Kidney epithelial cell (primary cell): Measurements from ENCODE around the gene RAD50. TPM values are rescaled to one million over a fixed set of nuclear protein-coding genes. Genes with fewer than 3 reads are reported as not detected.
"Not testable (repeated sequence)": the region's sequence is repeated elsewhere in the genome, so short reads cannot be mapped to it uniquely, and the experiment has no call there.

Experiments
- DNase-seq: peaks from one replicate; pipeline ENCODE4 v3.0.0-alpha.2; 2010; ENCODE audit warnings: low read depth
- H3K27me3 ChIP-seq: 2 replicates; pipeline ENCODE4 v1.6.0; 2011; ENCODE audit warnings: low read length; ENCODE audit not compliant: control insufficient read depth, insufficient read depth
- H3K36me3 ChIP-seq: 2 replicates; pipeline ENCODE4 v1.5.1; 2011; ENCODE audit warnings: low read length; ENCODE audit not compliant: control insufficient read depth, insufficient read depth
- H3K4me3 ChIP-seq: 2 replicates; pipeline ENCODE4 v1.5.1; 2011; ENCODE audit warnings: low read depth, mild to moderate bottlenecking, control low read depth, low read length
- CTCF ChIP-seq: IDR thresholded peaks from 2 replicates; pipeline ENCODE4 v1.5.1; 2011; ENCODE audit warnings: mild to moderate bottlenecking, moderate library complexity, low read length, control low read depth, inconsistent platforms; ENCODE audit not compliant: insufficient read depth, poor library complexity, severe bottlenecking
- total RNA-seq: library from RNA; depleted of rRNA; stranded (reverse); fragments of >200 nt; gene quantifications from 2 replicates; pipeline ENCODE4 v1.2.3, GENCODE V29; 2015

Gene RAD50
- total RNA-seq, 1 donor from 2014 or later: 35.1 TPM

GRCh38 chr5:132566657-132567056 lies 9.9 kb downstream of the RAD50 start:
- no peak for TF ChIP-seq CTCF

GRCh38 chr5:132576123-132576522 lies 19.3 kb downstream of the RAD50 start:
- no peak for TF ChIP-seq CTCF
- Histone ChIP-seq H3K4me3 (no peak overlapping the region), H3K36me3 (no peaks in the 10 kb centered on the region), H3K27me3 (no peaks in the 10 kb centered on the region)
- DNase-seq: no peak

More at GRCh38 chr5:132566657-132567056, 9.9 kb downstream of the RAD50 start:
- no peak overlapping the region for H3K4me3 ChIP-seq
- no peaks in the 10 kb centered on the region for H3K27me3 ChIP-seq
- no peak for DNase-seq
- H3K36me3 ChIP-seq: no peaks in the 10 kb centered on the region

GRCh38 chr5:132584560-132584959 lies 27.8 kb downstream of the RAD50 start:
- not testable (repeated sequence) for H3K27me3 ChIP-seq, DNase-seq, H3K4me3 ChIP-seq, H3K36me3 ChIP-seq

- no peak for TF ChIP-seq CTCF
- H3K36me3 ChIP-seq: no peaks in the 10 kb centered on the region
- no peak overlapping the region for H3K4me3 ChIP-seq
- H3K27me3 ChIP-seq: no peaks in the 10 kb centered on the region
- DNase-seq: no peak
Measured at GRCh38 chr5:132586063-132586462, 29.3 kb downstream of the RAD50 start.

- Histone ChIP-seq H3K36me3 (no peaks in the 10 kb centered on the region), H3K4me3 (no peak overlapping the region), H3K27me3 (no peaks in the 10 kb centered on the region)
- no peak for TF ChIP-seq CTCF
- DNase-seq: no peak
Measured at GRCh38 chr5:132589467-132589866, 32.7 kb downstream of the RAD50 start.

GRCh38 chr5:132591145-132591544 lies 34.4 kb downstream of the RAD50 start:
- TF ChIP-seq CTCF: no peak
- DNase-seq: no peak
- Histone ChIP-seq H3K27me3 (no peaks in the 10 kb centered on the region), H3K4me3 (no peak overlapping the region), H3K36me3 (no peaks in the 10 kb centered on the region)
